Stimulated activated CD4-positive, alpha-beta T cell treated with anti-CD3 and anti-CD28 coated beads, TNF-alpha, amount 100 ng/mL, for 1 hour (primary cell): ENCODE results near the gene NUP214.
"Not testable (repeated sequence)": the region's sequence is repeated elsewhere in the genome, so short reads cannot be mapped to it uniquely, and the experiment has no call there.

Source experiments
- DNase-seq, 3 donors: peaks; one replicate each; pipeline ENCODE4 v3.0.0-alpha.2; 2020; ENCODE audit warnings: low read depth in 3 of 3, low spot score in 1 of 3

NUP214 gene

GRCh38 chr9:131096269-131097125 is 28.9 kb upstream of the NUP214 start, which contains the start of gene AIF1L:
TSS of gene AIF1L (plus strand) at chr9:131096531. CDS start at chr9:131096630, 99 bp downstream.
- DNase-seq = no peak

GRCh38 chr9:131097126-131097947 is 28.0 kb upstream of the NUP214 start:
- DNase-seq = no peak

GRCh38 chr9:131097948-131098278 is 27.5 kb upstream of the NUP214 start:
- DNase-seq = no peak

- no peak for DNase-seq
Measured at GRCh38 chr9:131098391-131099101, 26.8 kb upstream of the NUP214 start.

GRCh38 chr9:131099102-131099606 is 26.2 kb upstream of the NUP214 start:
- DNase-seq = no peak

GRCh38 chr9:131099845-131100244 is 25.5 kb upstream of the NUP214 start:
- not testable (repeated sequence) for DNase-seq

- DNase-seq = no peak
Measured at GRCh38 chr9:131100445-131100844, 24.9 kb upstream of the NUP214 start.

- DNase-seq = no peak
Measured at GRCh38 chr9:131101207-131101964, 24.0 kb upstream of the NUP214 start.

- DNase-seq = no peak
Measured at GRCh38 chr9:131103024-131103423, 22.4 kb upstream of the NUP214 start.

GRCh38 chr9:131103535-131103934 is 21.9 kb upstream of the NUP214 start:
- no peak for DNase-seq

GRCh38 chr9:131104016-131104740 is 21.2 kb upstream of the NUP214 start:
- no peak for DNase-seq

GRCh38 chr9:131105952-131106351 is 19.4 kb upstream of the NUP214 start:
- DNase-seq = no peak

GRCh38 chr9:131107760-131108159 is 17.6 kb upstream of the NUP214 start:
- DNase-seq = no peak

GRCh38 chr9:131111186-131111853 is 14.1 kb upstream of the NUP214 start:
- no peak for DNase-seq

- no peak for DNase-seq
Measured at GRCh38 chr9:131111854-131112311, 13.5 kb upstream of the NUP214 start.

GRCh38 chr9:131112374-131113154 is 12.8 kb upstream of the NUP214 start:
- DNase-seq = no peak

- no peak for DNase-seq
Measured at GRCh38 chr9:131113655-131114054, 11.7 kb upstream of the NUP214 start.

GRCh38 chr9:131114084-131114535 is 11.3 kb upstream of the NUP214 start:
- DNase-seq = no peak
